H9 (cell line): ENCODE data around the gene CCSER1. TPM values are rescaled to one million over a fixed set of nuclear protein-coding genes. Genes with fewer than 3 reads are reported as not detected.

ENCODE experiments used
- DNase-seq: peaks from one replicate; pipeline ENCODE4 v3.0.0-alpha.2; 2017
- H2AFZ ChIP-seq: one replicate; pipeline ENCODE4 v1.6.1; 2013; ENCODE audit warnings: mild to moderate bottlenecking, low read length, control low read depth, moderate library complexity
- H2AK5ac ChIP-seq: 2 replicates; pipeline ENCODE4 v1.6.1; 2013; ENCODE audit warnings: low read length, control low read depth, mixed read lengths; ENCODE audit not compliant: insufficient read length
- H2BK120ac ChIP-seq: one replicate; pipeline ENCODE4 v1.6.1; 2013; ENCODE audit warnings: low read depth, mild to moderate bottlenecking, low read length, control low read depth, inconsistent platforms; ENCODE audit not compliant: poor library complexity, severe bottlenecking
- H2BK12ac ChIP-seq: 2 replicates; pipeline ENCODE4 v1.6.1; 2013; ENCODE audit warnings: low read length, control low read depth, mixed read lengths, low read depth; ENCODE audit not compliant: insufficient read length
- H2BK15ac ChIP-seq: 2 replicates; pipeline ENCODE4 v1.6.1; 2013; ENCODE audit warnings: low read depth, low read length, control low read depth
- H2BK20ac ChIP-seq: one replicate; pipeline ENCODE4 v1.6.1; 2013; ENCODE audit warnings: low read depth, mild to moderate bottlenecking, low read length, control low read depth, inconsistent platforms; ENCODE audit not compliant: poor library complexity, severe bottlenecking
- H2BK5ac ChIP-seq: 2 replicates; pipeline ENCODE4 v1.6.1; 2013; ENCODE audit warnings: low read length, control low read depth, mixed read lengths; ENCODE audit not compliant: insufficient read length
- H3K14ac ChIP-seq: 2 replicates; pipeline ENCODE4 v1.6.1; 2013; ENCODE audit warnings: low read length, control low read depth; ENCODE audit not compliant: insufficient read depth
- H3K18ac ChIP-seq: 2 replicates; pipeline ENCODE4 v1.6.1; 2013; ENCODE audit warnings: low read depth, mild to moderate bottlenecking, mixed read lengths, low read length, control low read depth; ENCODE audit not compliant: insufficient read length
- H3K23ac ChIP-seq: 2 replicates; pipeline ENCODE4 v1.6.1; 2013; ENCODE audit warnings: low read length, control low read depth, mixed read lengths, low read depth; ENCODE audit not compliant: insufficient read length
- H3K23me2 ChIP-seq: 2 replicates; pipeline ENCODE4 v1.6.1; 2013; ENCODE audit warnings: low read depth, mild to moderate bottlenecking, mixed read lengths, low read length, control low read depth; ENCODE audit not compliant: insufficient read length, poor library complexity, severe bottlenecking
- H3K27ac ChIP-seq: 2 replicates; pipeline ENCODE4 v1.5.1; 2013; ENCODE audit warnings: low read length, control low read depth, mixed read lengths, low read depth; ENCODE audit not compliant: insufficient read length
- H3K27me3 ChIP-seq: 2 replicates; pipeline ENCODE4 v1.6.1; 2013; ENCODE audit warnings: low read length, control low read depth, inconsistent platforms; ENCODE audit not compliant: insufficient read depth
- H3K4ac ChIP-seq: 2 replicates; pipeline ENCODE4 v1.6.1; 2013; ENCODE audit warnings: low read depth, mild to moderate bottlenecking, control low read depth, inconsistent platforms, low read length, moderate library complexity
- H3K4me1 ChIP-seq: 2 replicates; pipeline ENCODE4 v1.6.1; 2013; ENCODE audit warnings: low read length, control low read depth, inconsistent platforms; ENCODE audit not compliant: insufficient read depth
- H3K4me2 ChIP-seq: 2 replicates; pipeline ENCODE4 v1.6.1; 2013; ENCODE audit warnings: low read length, control low read depth, mixed read lengths; ENCODE audit not compliant: insufficient read length, insufficient read depth
- H3K56ac ChIP-seq: 2 replicates; pipeline ENCODE4 v1.6.1; 2013; ENCODE audit warnings: low read depth, mild to moderate bottlenecking, mixed read lengths, low read length, control low read depth; ENCODE audit not compliant: insufficient read length
- H3K79me1 ChIP-seq: 2 replicates; pipeline ENCODE4 v1.6.1; 2013; ENCODE audit warnings: low read depth, mild to moderate bottlenecking, moderate library complexity, low read length, control low read depth, inconsistent platforms; ENCODE audit not compliant: insufficient read depth, poor library complexity, severe bottlenecking
- H3K79me2 ChIP-seq: 2 replicates; pipeline ENCODE4 v1.6.1; 2013; ENCODE audit warnings: low read length, control low read depth, inconsistent platforms; ENCODE audit not compliant: insufficient read depth
- H3K9ac ChIP-seq: 2 replicates; pipeline ENCODE4 v1.6.1; 2013; ENCODE audit warnings: low read length, control low read depth, mixed read lengths; ENCODE audit not compliant: insufficient read length; ENCODE audit errors: extremely low read depth
- H3K9me3 ChIP-seq: one replicate; pipeline ENCODE4 v1.6.1; 2013; ENCODE audit warnings: low read depth, low read length, inconsistent platforms; ENCODE audit not compliant: control insufficient read depth
- H3T11ph ChIP-seq: one replicate; pipeline ENCODE4 v1.6.1; 2013; ENCODE audit warnings: mild to moderate bottlenecking, low read length, control low read depth, inconsistent platforms
- H4K20me1 ChIP-seq: one replicate; pipeline ENCODE4 v1.6.1; 2013; ENCODE audit not compliant: control insufficient read depth, insufficient read length, insufficient read depth
- H4K5ac ChIP-seq: 2 replicates; pipeline ENCODE4 v1.6.1; 2013; ENCODE audit warnings: low read depth, mild to moderate bottlenecking, mixed read lengths, low read length, control low read depth; ENCODE audit not compliant: insufficient read length
- H4K8ac ChIP-seq: replicated peaks from 2 replicates; pipeline ENCODE4 v1.6.1; 2013; ENCODE audit warnings: low read length, control low read depth, mixed read lengths, low read depth; ENCODE audit not compliant: insufficient read length
- H4K91ac ChIP-seq: 2 replicates; pipeline ENCODE4 v1.6.1; 2013; ENCODE audit warnings: low read depth, mild to moderate bottlenecking, moderate library complexity, mixed read lengths, low read length, control low read depth; ENCODE audit not compliant: insufficient read length
- H3K27ac Mint-ChIP-seq, 3 experiments: 2 replicates in 2 of 3; 3 replicates in 1 of 3; pipeline ENCODE4 v1.8.0; 2020 to 2021; ENCODE audit warnings: mixed read lengths in 3 of 3, mild to moderate bottlenecking in 1 of 3, moderate library complexity in 1 of 3
- H3K27me3 Mint-ChIP-seq: 2 replicates; pipeline ENCODE4 v1.8.0; 2021; ENCODE audit warnings: low read depth, mild to moderate bottlenecking, moderate library complexity, mixed read lengths
- H3K36me3 Mint-ChIP-seq, 3 experiments: 2 replicates in 2 of 3; 3 replicates in 1 of 3; pipeline ENCODE4 v1.8.0; 2020 to 2021; ENCODE audit warnings: low read depth in 3 of 3, mixed read lengths in 3 of 3; ENCODE audit not compliant: insufficient read depth in 1 of 3
- H3K4me1 Mint-ChIP-seq, 2 experiments: 2 replicates each; pipeline ENCODE4 v1.8.0; 2020; ENCODE audit warnings: mixed read lengths in 2 of 2
- H3K4me3 Mint-ChIP-seq, 2 experiments: 2 replicates in 1 of 2; 3 replicates in 1 of 2; pipeline ENCODE4 v1.8.0; 2020 to 2021; ENCODE audit warnings: mild to moderate bottlenecking in 2 of 2, mixed read lengths in 2 of 2, moderate library complexity in 1 of 2
- H3K9me3 Mint-ChIP-seq, 2 experiments: 2 replicates in 1 of 2; 3 replicates in 1 of 2; pipeline ENCODE4 v1.8.0; 2020; ENCODE audit warnings: mild to moderate bottlenecking in 2 of 2, mixed read lengths in 2 of 2, moderate library complexity in 1 of 2
- WGBS: extraction: QIAGEN DNeasy Blood & Tissue Kit; methylation state at CpG from one replicate; pipeline ENCODE4 v1.1.7; 2013; ENCODE audit warnings: missing lambda C conversion rate, low lambda C conversion rate, mixed read lengths; ENCODE audit not compliant: insufficient read length; ENCODE audit errors: extremely low coverage; 5-methylcytosine and 5-hydroxymethylcytosine counted together
- total RNA-seq: library from RNA; stranded (reverse); gene quantifications from 2 replicates; pipeline ENCODE4 v1.2.1, GENCODE V29; 2021
- TF ChIP-seq, protein P1 (sequence below): fragments of 200-600 bp; sonication (generic); conservative IDR thresholded peaks from 3 replicates; pipeline ENCODE4 v1.8.0; 2021; ENCODE audit warnings: antibody characterized with exemption, mild to moderate bottlenecking

The CCSER1 gene
- total RNA-seq, 1 experiment from 2014 or later, result 0.37 TPM

DNA sequence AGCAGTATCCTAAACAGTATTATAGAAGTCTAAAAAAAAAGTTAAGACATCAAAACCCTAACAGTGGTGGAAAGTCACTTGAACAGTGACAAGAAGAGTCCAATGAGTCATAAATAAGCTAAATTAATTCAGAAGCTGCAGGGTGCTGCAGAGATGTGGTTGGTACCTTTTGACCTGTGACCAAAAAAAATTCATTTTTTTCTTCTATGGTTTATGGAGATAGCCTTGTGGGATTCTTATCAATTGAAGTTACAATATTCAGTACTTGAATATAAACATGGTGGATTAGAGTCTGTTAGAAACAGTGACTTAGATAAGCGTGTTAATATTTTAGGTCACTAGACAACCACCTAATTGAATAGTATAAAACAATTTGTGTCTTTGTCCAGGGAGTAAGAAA, 35.4 kb downstream of the CCSER1 start:
- H2BK15ac ChIP-seq, result no peak overlapping the region

More for the DNA sequence above, 35.4 kb downstream of the CCSER1 start:
- no peak overlapping the region for H2AK5ac ChIP-seq
- Mint-ChIP-seq H3K4me1 (no peaks in the 10 kb centered on the region), H3K4me3 (no peak overlapping the region), H3K27ac (no peak overlapping the region), H3K27me3 (no peaks in the 10 kb centered on the region), H3K36me3 (peaks cover 0 to 6% (median 3%) of the 10 kb centered on the region in 3 experiments; a peak in 1 of 7 replicates), H3K9me3 (peaks cover 12 to 16% of the 10 kb centered on the region in 2 experiments)
- H2BK20ac ChIP-seq, result no peak overlapping the region
- H4K8ac ChIP-seq, result no peak overlapping the region
- H2BK120ac ChIP-seq, result no peak overlapping the region
- no peak overlapping the region for H3K23ac ChIP-seq
- H3K4ac ChIP-seq, result no peak overlapping the region
- no peak overlapping the region for H2BK12ac ChIP-seq
- H2BK5ac ChIP-seq, result no peak overlapping the region
- no peak for DNase-seq
- H3K18ac ChIP-seq, result no peak overlapping the region
- peaks cover 5% of the 10 kb centered on the region for H3K9me3 ChIP-seq
- H4K20me1 ChIP-seq, result no peaks in the 10 kb centered on the region
- no peaks in the 10 kb centered on the region for H3K23me2 ChIP-seq
- H3K14ac ChIP-seq, result no peak overlapping the region
- no peak overlapping the region for H3K56ac ChIP-seq
- no peaks in the 10 kb centered on the region for H3K4me1 ChIP-seq
- no peaks in the 10 kb centered on the region for H3K27me3 ChIP-seq
- no peaks in the 10 kb centered on the region for H3K79me2 ChIP-seq
- no peak overlapping the region for H3T11ph ChIP-seq
- H3K9ac ChIP-seq, result no peak overlapping the region
- no peak overlapping the region for H2AFZ ChIP-seq
- H3K4me2 ChIP-seq, result no peak overlapping the region
- no peak overlapping the region for H3K27ac ChIP-seq
- no peaks in the 10 kb centered on the region for H3K79me1 ChIP-seq
- WGBS, result no CpG with 5 or more reads among the region's 1 CpG
- H4K5ac ChIP-seq, result no peak overlapping the region
- TF ChIP-seq, protein P1, sequence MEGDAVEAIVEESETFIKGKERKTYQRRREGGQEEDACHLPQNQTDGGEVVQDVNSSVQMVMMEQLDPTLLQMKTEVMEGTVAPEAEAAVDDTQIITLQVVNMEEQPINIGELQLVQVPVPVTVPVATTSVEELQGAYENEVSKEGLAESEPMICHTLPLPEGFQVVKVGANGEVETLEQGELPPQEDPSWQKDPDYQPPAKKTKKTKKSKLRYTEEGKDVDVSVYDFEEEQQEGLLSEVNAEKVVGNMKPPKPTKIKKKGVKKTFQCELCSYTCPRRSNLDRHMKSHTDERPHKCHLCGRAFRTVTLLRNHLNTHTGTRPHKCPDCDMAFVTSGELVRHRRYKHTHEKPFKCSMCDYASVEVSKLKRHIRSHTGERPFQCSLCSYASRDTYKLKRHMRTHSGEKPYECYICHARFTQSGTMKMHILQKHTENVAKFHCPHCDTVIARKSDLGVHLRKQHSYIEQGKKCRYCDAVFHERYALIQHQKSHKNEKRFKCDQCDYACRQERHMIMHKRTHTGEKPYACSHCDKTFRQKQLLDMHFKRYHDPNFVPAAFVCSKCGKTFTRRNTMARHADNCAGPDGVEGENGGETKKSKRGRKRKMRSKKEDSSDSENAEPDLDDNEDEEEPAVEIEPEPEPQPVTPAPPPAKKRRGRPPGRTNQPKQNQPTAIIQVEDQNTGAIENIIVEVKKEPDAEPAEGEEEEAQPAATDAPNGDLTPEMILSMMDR, result no peak
- no peak overlapping the region for H4K91ac ChIP-seq
